Activated T-helper 17 cell treated with anti-CD3 and anti-CD28 coated beads, Interleukin-2, amount 50 U/mL, for 72 hours (primary cell): ENCODE measurements around the gene CCDC47. TPM values are rescaled to one million over a fixed set of nuclear protein-coding genes. Genes with fewer than 3 reads are reported as not detected.

Experiments used
- ATAC-seq: fragments of 150-1000 bp; cut with Tn5 transposase; replicated peaks from 2 replicates; pipeline ENCODE4 v1.10.0; 2021; ENCODE audit warnings: mild to moderate bottlenecking, moderate library complexity
- H3K27ac Mint-ChIP-seq: one replicate; pipeline ENCODE4 v1.8.0; 2022; ENCODE audit warnings: mixed read lengths
- H3K27me3 Mint-ChIP-seq: one replicate; pipeline ENCODE4 v1.8.0; 2022; ENCODE audit warnings: mixed read lengths
- H3K36me3 Mint-ChIP-seq: one replicate; pipeline ENCODE4 v1.8.0; 2022; ENCODE audit warnings: low read depth, mild to moderate bottlenecking, mixed read lengths
- H3K4me1 Mint-ChIP-seq: one replicate; pipeline ENCODE4 v1.8.0; 2022; ENCODE audit warnings: mixed read lengths
- H3K4me3 Mint-ChIP-seq: one replicate; pipeline ENCODE4 v1.8.0; 2022; ENCODE audit warnings: mild to moderate bottlenecking, mixed read lengths
- H3K9me3 Mint-ChIP-seq: one replicate; pipeline ENCODE4 v1.8.0; 2022; ENCODE audit warnings: mixed read lengths
- total RNA-seq, 2 donors: library from RNA; stranded (reverse); gene quantifications; one replicate each; pipeline ENCODE4 v1.2.3, GENCODE V29; 2022

Gene CCDC47
- 10 to 100 TPM; 75.5 to 99.9 TPM for total RNA-seq

- ATAC-seq: peak; percentile 88
- Mint-ChIP-seq H3K4me3 (peak within 1 kb of the TSS; percentile 93), H3K4me1 (peaks cover 26% of the 10 kb centered on the region), H3K9me3 (no peaks in the 10 kb centered on the region), H3K27ac (peak within 1 kb of the TSS; percentile 98), H3K27me3 (no peaks in the 10 kb centered on the region), H3K36me3 (peaks cover 100% of the 10 kb centered on the region)
Measured at GRCh38 chr17:63773272-63774140, at the start of gene CCDC47. Gene CCDC47, minus strand, starts transcription at chr17:63773597. Its CDS starts 7,422 bp downstream, at chr17:63766175.

- no peak for ATAC-seq
- Mint-ChIP-seq H3K36me3 (peaks cover 100% of the 10 kb centered on the region), H3K27me3 (no peaks in the 10 kb centered on the region), H3K4me1 (peaks cover 28% of the 10 kb centered on the region), H3K27ac (peak overlapping the region; percentile 60), H3K9me3 (no peaks in the 10 kb centered on the region), H3K4me3 (peak overlapping the region; percentile 38)
Measured at GRCh38 chr17:63822537-63822936, 49.1 kb upstream of the CCDC47 start.

GRCh38 chr17:63821804-63822203, 48.4 kb upstream of the CCDC47 start:
- peaks cover 100% of the 10 kb centered on the region for H3K36me3 Mint-ChIP-seq
- ATAC-seq: no peak
- peak overlapping the region; percentile 38 for H3K4me3 Mint-ChIP-seq

GRCh38 chr17:63820963-63821561, 47.7 kb upstream of the CCDC47 start:
- H3K4me3 Mint-ChIP-seq: peak overlapping the region; percentile 38
- peaks cover 28% of the 10 kb centered on the region for H3K4me1 Mint-ChIP-seq
- H3K27ac Mint-ChIP-seq: peak overlapping the region; percentile 71
- no peaks in the 10 kb centered on the region for H3K9me3 Mint-ChIP-seq
- ATAC-seq: no peak
- peaks cover 100% of the 10 kb centered on the region for H3K36me3 Mint-ChIP-seq
- no peaks in the 10 kb centered on the region for H3K27me3 Mint-ChIP-seq

More at GRCh38 chr17:63821804-63822203, 48.4 kb upstream of the CCDC47 start:
- Mint-ChIP-seq H3K27me3 (no peaks in the 10 kb centered on the region), H3K27ac (peak overlapping the region; percentile 60), H3K4me1 (peaks cover 28% of the 10 kb centered on the region), H3K9me3 (no peaks in the 10 kb centered on the region)

GRCh38 chr17:63819585-63820537, 46.5 kb upstream of the CCDC47 start:
- H3K27ac Mint-ChIP-seq: peak overlapping the region; percentile 71
- peaks cover 100% of the 10 kb centered on the region for H3K36me3 Mint-ChIP-seq
- H3K4me1 Mint-ChIP-seq: peaks cover 19% of the 10 kb centered on the region
- no peaks in the 10 kb centered on the region for H3K9me3 Mint-ChIP-seq
- H3K4me3 Mint-ChIP-seq: peak overlapping the region; percentile 38
- no peaks in the 10 kb centered on the region for H3K27me3 Mint-ChIP-seq
- ATAC-seq: peak; percentile 36

GRCh38 chr17:63819131-63819530, 45.7 kb upstream of the CCDC47 start:
- Mint-ChIP-seq H3K4me3 (peak overlapping the region; percentile 5), H3K36me3 (peaks cover 100% of the 10 kb centered on the region), H3K27ac (peak overlapping the region; percentile 71)

GRCh38 chr17:63817736-63818385, 44.5 kb upstream of the CCDC47 start:
- peaks cover 100% of the 10 kb centered on the region for H3K36me3 Mint-ChIP-seq
- no peak overlapping the region for H3K4me3 Mint-ChIP-seq
- peaks cover 6% of the 10 kb centered on the region for H3K4me1 Mint-ChIP-seq
- peak overlapping the region; percentile 71 for H3K27ac Mint-ChIP-seq
- H3K27me3 Mint-ChIP-seq: no peaks in the 10 kb centered on the region
- H3K9me3 Mint-ChIP-seq: no peaks in the 10 kb centered on the region
- ATAC-seq: no peak

More at GRCh38 chr17:63819131-63819530, 45.7 kb upstream of the CCDC47 start:
- no peak for ATAC-seq
- Mint-ChIP-seq H3K9me3 (no peaks in the 10 kb centered on the region), H3K4me1 (peaks cover 12% of the 10 kb centered on the region), H3K27me3 (no peaks in the 10 kb centered on the region)

- ATAC-seq: no peak
- no peak overlapping the region for H3K27ac Mint-ChIP-seq
- H3K4me3 Mint-ChIP-seq: no peak overlapping the region
- H3K27me3 Mint-ChIP-seq: no peaks in the 10 kb centered on the region
- H3K36me3 Mint-ChIP-seq: peaks cover 100% of the 10 kb centered on the region
- H3K9me3 Mint-ChIP-seq: no peaks in the 10 kb centered on the region
- no peaks in the 10 kb centered on the region for H3K4me1 Mint-ChIP-seq
Measured at GRCh38 chr17:63816669-63817068, 43.3 kb upstream of the CCDC47 start.

GRCh38 chr17:63816123-63816522, 42.7 kb upstream of the CCDC47 start:
- no peaks in the 10 kb centered on the region for H3K4me1 Mint-ChIP-seq
- ATAC-seq: no peak
- no peaks in the 10 kb centered on the region for H3K27me3 Mint-ChIP-seq
- peak overlapping the region; percentile 38 for H3K27ac Mint-ChIP-seq
- no peaks in the 10 kb centered on the region for H3K9me3 Mint-ChIP-seq
- H3K36me3 Mint-ChIP-seq: peaks cover 100% of the 10 kb centered on the region
- no peak overlapping the region for H3K4me3 Mint-ChIP-seq

GRCh38 chr17:63809970-63810369, 36.6 kb upstream of the CCDC47 start:
- Mint-ChIP-seq H3K4me1 (peaks cover 9% of the 10 kb centered on the region), H3K9me3 (no peaks in the 10 kb centered on the region), H3K4me3 (no peak overlapping the region), H3K27ac (no peak overlapping the region), H3K36me3 (peaks cover 100% of the 10 kb centered on the region), H3K27me3 (no peaks in the 10 kb centered on the region)
- no peak for ATAC-seq

GRCh38 chr17:63805591-63805990, 32.2 kb upstream of the CCDC47 start:
- Mint-ChIP-seq H3K4me3 (no peak overlapping the region), H3K9me3 (no peaks in the 10 kb centered on the region), H3K27ac (no peak overlapping the region), H3K27me3 (no peaks in the 10 kb centered on the region), H3K4me1 (peaks cover 10% of the 10 kb centered on the region), H3K36me3 (peaks cover 100% of the 10 kb centered on the region)
- no peak for ATAC-seq

- peaks cover 10% of the 10 kb centered on the region for H3K4me1 Mint-ChIP-seq
- no peaks in the 10 kb centered on the region for H3K27me3 Mint-ChIP-seq
- no peak overlapping the region for H3K4me3 Mint-ChIP-seq
- H3K9me3 Mint-ChIP-seq: no peaks in the 10 kb centered on the region
- no peak for ATAC-seq
- H3K36me3 Mint-ChIP-seq: peaks cover 100% of the 10 kb centered on the region
- H3K27ac Mint-ChIP-seq: peak overlapping the region; percentile 59
Measured at GRCh38 chr17:63804328-63804727, 30.9 kb upstream of the CCDC47 start.

GRCh38 chr17:63800783-63801182, 27.4 kb upstream of the CCDC47 start:
- Mint-ChIP-seq H3K27ac (no peak overlapping the region), H3K36me3 (peaks cover 100% of the 10 kb centered on the region), H3K9me3 (no peaks in the 10 kb centered on the region), H3K27me3 (no peaks in the 10 kb centered on the region), H3K4me3 (no peak overlapping the region), H3K4me1 (peaks cover 5% of the 10 kb centered on the region)
- no peak for ATAC-seq
